Measurements from ENCODE around the gene TBC1D4.

- TF ChIP-seq POLR2A (IDR thresholded peaks at IDR 0.05) (no peak), CTCF (IDR thresholded peaks at IDR 0.05) (no peak)
Observed at GRCh38 chr13:75440100-75440499, 41.9 kb downstream of the TBC1D4 start.
